HEK293T (cell line): ENCODE measurements around the gene FBXO15.

Experiments used
- BHLHE40 ChIP-seq: fragments of 450-650 bp; IDR thresholded peaks from 2 replicates; pipeline ENCODE4 v1.6.1; 2016; ENCODE audit warnings: mild to moderate bottlenecking, moderate library complexity, borderline replicate concordance
- CTBP1 ChIP-seq: fragments of 450-650 bp; IDR thresholded peaks from 2 replicates; pipeline ENCODE4 v1.6.1; 2016; ENCODE audit warnings: borderline replicate concordance
- ELF4 ChIP-seq: fragments of 450-650 bp; IDR thresholded peaks from 2 replicates; pipeline ENCODE4 v1.6.1; 2017; ENCODE audit warnings: antibody characterized with exemption
- FOXA1 ChIP-seq: fragments of 450-650 bp; IDR thresholded peaks from 2 replicates; pipeline ENCODE4 v1.6.1; 2016; ENCODE audit warnings: mild to moderate bottlenecking
- HDGF ChIP-seq: fragments of 450-650 bp; IDR thresholded peaks from 2 replicates; pipeline ENCODE4 v1.6.1; 2017; ENCODE audit warnings: antibody characterized with exemption, borderline replicate concordance
- LEF1 ChIP-seq: fragments of 450-650 bp; IDR thresholded peaks from 2 replicates; pipeline ENCODE4 v1.6.1; 2017; ENCODE audit warnings: mild to moderate bottlenecking, borderline replicate concordance
- ZNF384 ChIP-seq: fragments of 450-650 bp; IDR thresholded peaks from 2 replicates; pipeline ENCODE4 v1.6.1; 2016

GRCh38 chr18:74062037-74062436, 85.6 kb downstream of the FBXO15 start:
- TF ChIP-seq BHLHE40 (no peak), FOXA1 (no peak), CTBP1 (no peak), ELF4 (no peak), HDGF (no peak), LEF1 (no peak), ZNF384 (no peak)
